Smooth muscle cell (in vitro differentiated cells): ENCODE data around the gene GPR155. TPM values are rescaled to one million over a fixed set of nuclear protein-coding genes. Genes with fewer than 3 reads are reported as not detected.

Source experiments
- DNase-seq: peaks from one replicate; lab custom pipeline; 2025; ENCODE audit not compliant: unreplicated experiment; lab: John Stamatoyannopoulos, UW
- H2AFZ ChIP-seq: fragments of 200-600 bp; sonication (generic); 2 replicates; pipeline ENCODE4 v1.6.0; 2016; ENCODE audit warnings: antibody characterized with exemption, low read depth, mild to moderate bottlenecking
- H3F3A ChIP-seq: fragments of 200-600 bp; sonication (generic); 2 replicates; pipeline ENCODE4 v1.6.0; 2017; ENCODE audit warnings: antibody characterized with exemption, low read depth
- H3K27ac ChIP-seq: fragments of 200-600 bp; sonication (generic); 2 replicates; pipeline ENCODE4 v1.5.1; 2016; ENCODE audit warnings: low read depth, mild to moderate bottlenecking
- H3K27me3 ChIP-seq: fragments of 200-600 bp; sonication (generic); 2 replicates; pipeline ENCODE4 v1.6.1; 2016; ENCODE audit warnings: low read depth, mild to moderate bottlenecking
- H3K36me3 ChIP-seq: fragments of 200-600 bp; sonication (generic); 2 replicates; pipeline ENCODE4 v1.5.1; 2016; ENCODE audit warnings: low read depth
- H3K4me1 ChIP-seq: fragments of 200-600 bp; sonication (generic); 2 replicates; pipeline ENCODE4 v1.5.1; 2016; ENCODE audit warnings: low read depth
- H3K4me2 ChIP-seq: fragments of 200-600 bp; sonication (generic); 2 replicates; pipeline ENCODE4 v1.6.0; 2016; ENCODE audit warnings: mild to moderate bottlenecking
- H3K4me3 ChIP-seq: fragments of 200-600 bp; sonication (generic); 2 replicates; pipeline ENCODE4 v1.5.1; 2016; ENCODE audit warnings: mild to moderate bottlenecking
- H3K79me2 ChIP-seq: fragments of 200-600 bp; sonication (generic); 2 replicates; pipeline ENCODE4 v1.6.0; 2016; ENCODE audit warnings: low read depth, mild to moderate bottlenecking
- H3K9ac ChIP-seq: fragments of 200-600 bp; sonication (generic); 2 replicates; pipeline ENCODE4 v1.6.0; 2016; ENCODE audit warnings: low read depth
- H3K9me3 ChIP-seq: fragments of 200-600 bp; sonication (generic); replicated peaks from 2 replicates; pipeline ENCODE4 v1.5.1; 2016; ENCODE audit warnings: low read depth
- H4K20me1 ChIP-seq: fragments of 200-600 bp; sonication (generic); 2 replicates; pipeline ENCODE4 v1.6.0; 2016; ENCODE audit warnings: low read depth
- CTCF ChIP-seq: fragments of 200-600 bp; sonication (generic); IDR thresholded peaks from 2 replicates; pipeline ENCODE4 v1.5.1; 2017; ENCODE audit warnings: borderline replicate concordance, mild to moderate bottlenecking, antibody characterized with exemption; ENCODE audit not compliant: insufficient read depth, poor library complexity, severe bottlenecking
- WGBS: methylation state at CpG from one replicate; pipeline ENCODE4 v1.1.7; 2016; ENCODE audit warnings: low lambda C conversion rate; 5-methylcytosine and 5-hydroxymethylcytosine counted together
- polyA plus RNA-seq: library from polyadenylated mRNA; unstranded; fragments of >200 nt; fragmentation: Nextera tagmentation; extraction: Ambion mirVana; gene quantifications from 2 replicates; pipeline ENCODE4 v1.2.1, GENCODE V29; 2016
- total RNA-seq: library from RNA; depleted of rRNA; stranded (reverse); fragments of >200 nt; gene quantifications from 2 replicates; pipeline ENCODE4 v1.2.3, GENCODE V29; 2014

The GPR155 gene
- total RNA-seq = 10.4 and 10.5 TPM in 2 replicates
- polyA plus RNA-seq = 3.3 and 6.9 TPM in 2 replicates

- H3K4me2 ChIP-seq = peak within 1 kb of the TSS; percentile 97
- no peaks in the 10 kb centered on the region for H4K20me1 ChIP-seq
- peak within 1 kb of the TSS; percentile 83 for H3K9ac ChIP-seq
- peak within 1 kb of the TSS; percentile 98 for H2AFZ ChIP-seq
- H3K27me3 ChIP-seq = no peaks in the 10 kb centered on the region
- WGBS = 1% methylated on average over 31 of the region's 42 CpGs
- peak within 1 kb of the TSS; percentile 69 for H3K27ac ChIP-seq
- H3K4me1 ChIP-seq = peaks cover 3% of the 10 kb centered on the region
- no peaks in the 10 kb centered on the region for H3K9me3 ChIP-seq
- H3F3A ChIP-seq = no peaks in the 10 kb centered on the region
- H3K36me3 ChIP-seq = no peaks in the 10 kb centered on the region
- no peaks in the 10 kb centered on the region for H3K79me2 ChIP-seq
- H3K4me3 ChIP-seq = peak within 1 kb of the TSS; percentile 72
- peak; percentile 64 for DNase-seq
- no peak for TF ChIP-seq CTCF
Observed at GRCh38 chr2:174486563-174487107, at the start of gene GPR155. GPR155 (minus strand) TSS chr2:174487029; CDS start chr2:174481956, 5,073 bp downstream.

- no peak overlapping the region for H2AFZ ChIP-seq
- H3K27me3 ChIP-seq = no peaks in the 10 kb centered on the region
- H3K4me3 ChIP-seq = no peak overlapping the region
- no peaks in the 10 kb centered on the region for H3F3A ChIP-seq
- H3K4me1 ChIP-seq = no peaks in the 10 kb centered on the region
- no peak for TF ChIP-seq CTCF
- H3K27ac ChIP-seq = peak overlapping the region; percentile 40
- no peak for DNase-seq
- no peaks in the 10 kb centered on the region for H4K20me1 ChIP-seq
- no peaks in the 10 kb centered on the region for H3K9me3 ChIP-seq
- no peaks in the 10 kb centered on the region for H3K79me2 ChIP-seq
- no peaks in the 10 kb centered on the region for H3K36me3 ChIP-seq
- WGBS = 66% methylated on average over 11 of the region's 11 CpGs
- peak overlapping the region; percentile 46 for H3K4me2 ChIP-seq
- no peak overlapping the region for H3K9ac ChIP-seq
Observed at GRCh38 chr2:174535757-174536703, 49.2 kb upstream of the GPR155 start.

GRCh38 chr2:174535083-174535482 is 48.3 kb upstream of the GPR155 start:
- no peak overlapping the region for H3K27ac ChIP-seq
- 60% methylated on average over 3 of the region's 3 CpGs for WGBS
- H3K27me3 ChIP-seq = no peaks in the 10 kb centered on the region
- no peaks in the 10 kb centered on the region for H3F3A ChIP-seq
- no peak overlapping the region for H3K4me3 ChIP-seq
- no peak overlapping the region for H2AFZ ChIP-seq
- DNase-seq = no peak
- no peaks in the 10 kb centered on the region for H3K79me2 ChIP-seq
- no peaks in the 10 kb centered on the region for H4K20me1 ChIP-seq
- H3K36me3 ChIP-seq = no peaks in the 10 kb centered on the region
- H3K9me3 ChIP-seq = no peaks in the 10 kb centered on the region
- no peak overlapping the region for H3K9ac ChIP-seq
- H3K4me1 ChIP-seq = no peaks in the 10 kb centered on the region
- no peak overlapping the region for H3K4me2 ChIP-seq
- no peak for TF ChIP-seq CTCF
